Lung (tissue), 12 donors: ENCODE data around the gene MITF. TPM values are rescaled to one million over a fixed set of nuclear protein-coding genes. Genes with fewer than 3 reads are reported as not detected.
"Not testable (repeated sequence)": the region's sequence is repeated elsewhere in the genome, so short reads cannot be mapped to it uniquely, and the experiment has no call there.

ENCODE experiments used
- ATAC-seq: fragments of 200-7000 bp; cut with Tn5 transposase; one replicate; pipeline ENCODE4 v1.9.1; 2020; ENCODE audit warnings: moderate number of reproducible peaks; ENCODE audit not compliant: insufficient read depth, low FRiP score
- DNase-seq, 3 donors: peaks; one replicate each; pipeline ENCODE4 v3.0.0-alpha.2; 2013 to 2017
- H3K27ac ChIP-seq, 2 donors: one replicate each; pipeline ENCODE4 v1.5.1; 2013; ENCODE audit warnings: mild to moderate bottlenecking in 2 of 2, moderate library complexity in 2 of 2, control low read depth in 1 of 2, inconsistent platforms in 1 of 2, low read depth in 1 of 2, low read length in 1 of 2
- H3K27me3 ChIP-seq, 3 donors: one replicate each; pipeline ENCODE4 v1.5.1; 2013; ENCODE audit warnings: low read length in 2 of 3; ENCODE audit not compliant: control insufficient read depth in 3 of 3, insufficient read depth in 3 of 3
- H3K36me3 ChIP-seq, 4 donors: one replicate each; pipeline ENCODE4 v1.5.1; 2013; ENCODE audit warnings: low read length in 4 of 4, mild to moderate bottlenecking in 1 of 4, moderate library complexity in 1 of 4; ENCODE audit not compliant: control insufficient read depth in 4 of 4, insufficient read depth in 4 of 4
- H3K4me1 ChIP-seq, 5 donors: one replicate each; pipeline ENCODE4 v1.5.1; 2013; ENCODE audit warnings: low read length in 5 of 5, mild to moderate bottlenecking in 2 of 5, moderate library complexity in 1 of 5; ENCODE audit not compliant: control insufficient read depth in 5 of 5, insufficient read depth in 5 of 5
- H3K4me3 ChIP-seq: one replicate; pipeline ENCODE4 v1.5.1; 2013; ENCODE audit warnings: mild to moderate bottlenecking, control low read depth, moderate library complexity
- H3K9ac ChIP-seq, 2 donors: one replicate each; pipeline ENCODE4 v1.5.1; 2013; ENCODE audit warnings: low read length in 2 of 2, control low read depth in 1 of 2; ENCODE audit not compliant: insufficient read depth in 1 of 2
- H3K9me3 ChIP-seq, 4 donors: one replicate each; pipeline ENCODE4 v1.5.1; 2013; ENCODE audit warnings: low read length in 3 of 4, mild to moderate bottlenecking in 1 of 4, moderate library complexity in 1 of 4; ENCODE audit not compliant: control insufficient read depth in 4 of 4, insufficient read depth in 3 of 4
- WGBS, 2 donors: extraction: QIAGEN DNeasy Blood & Tissue Kit; methylation state at CpG; one replicate each; pipeline ENCODE4 v1.1.7; 2013; 5-methylcytosine and 5-hydroxymethylcytosine counted together
- polyA plus RNA-seq, 2 donors: library from polyadenylated mRNA; stranded (reverse); fragments of 200-250 nt; gene quantifications; one replicate each; pipeline ENCODE4 v1.2.1, GENCODE V29; 2013
- total RNA-seq, 2 donors: library from RNA; depleted of rRNA in 1 of 2; stranded (reverse); fragments of >200 nt in 1 of 2; gene quantifications; one replicate each; pipeline ENCODE4 v1.2.1, GENCODE V29; 2014 to 2021
- TF ChIP-seq, protein P1 (sequence below): IDR thresholded peaks from 2 replicates; pipeline ENCODE4 v1.5.1; 2012; ENCODE audit warnings: mild to moderate bottlenecking; ENCODE audit errors: control extremely low read depth, extremely low read depth
- donor health status: control.
- donor health status: control.
- donor health status: Bipolar disorder and iron deficiency.
- donor health status: healthy.
- donor health status: DM: yes; HTN: yes; CAD: no.

Gene MITF
- total and polyA plus RNA-seq, 4 donors, result 5.0 to 28.0 (median 12.0) TPM

DNA sequence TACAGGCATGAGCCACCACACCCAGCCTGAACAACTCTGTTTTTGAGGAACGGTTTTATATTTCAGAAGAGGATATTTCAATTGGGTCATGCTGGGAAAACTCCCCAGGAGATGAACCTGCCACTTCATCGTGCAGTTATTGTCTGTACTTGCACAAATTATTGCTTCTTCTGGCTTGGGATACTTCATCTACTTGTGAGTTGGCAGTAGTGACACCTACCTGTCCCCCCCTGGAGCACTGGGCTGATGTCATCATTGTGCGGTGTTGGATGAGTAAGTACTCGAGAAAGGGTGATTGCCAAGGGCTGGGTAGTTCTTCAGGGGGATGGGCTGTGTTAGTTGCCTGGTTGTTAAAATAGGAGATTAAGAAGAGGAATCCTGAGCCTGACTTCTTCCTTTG, 175.1 kb downstream of the MITF start:
- peaks cover 0 to 2% (median 0%) of the 10 kb centered on the region in 5 donors for H3K4me1 ChIP-seq
- no peak overlapping the region for H3K4me3 ChIP-seq
- no peak overlapping the region for H3K27ac ChIP-seq
- DNase-seq, result no peak
- 92 to 95% methylated on average over 4 of the region's 4 CpGs for WGBS, 2 donors
- ATAC-seq, result no peak
- TF ChIP-seq, protein P1, sequence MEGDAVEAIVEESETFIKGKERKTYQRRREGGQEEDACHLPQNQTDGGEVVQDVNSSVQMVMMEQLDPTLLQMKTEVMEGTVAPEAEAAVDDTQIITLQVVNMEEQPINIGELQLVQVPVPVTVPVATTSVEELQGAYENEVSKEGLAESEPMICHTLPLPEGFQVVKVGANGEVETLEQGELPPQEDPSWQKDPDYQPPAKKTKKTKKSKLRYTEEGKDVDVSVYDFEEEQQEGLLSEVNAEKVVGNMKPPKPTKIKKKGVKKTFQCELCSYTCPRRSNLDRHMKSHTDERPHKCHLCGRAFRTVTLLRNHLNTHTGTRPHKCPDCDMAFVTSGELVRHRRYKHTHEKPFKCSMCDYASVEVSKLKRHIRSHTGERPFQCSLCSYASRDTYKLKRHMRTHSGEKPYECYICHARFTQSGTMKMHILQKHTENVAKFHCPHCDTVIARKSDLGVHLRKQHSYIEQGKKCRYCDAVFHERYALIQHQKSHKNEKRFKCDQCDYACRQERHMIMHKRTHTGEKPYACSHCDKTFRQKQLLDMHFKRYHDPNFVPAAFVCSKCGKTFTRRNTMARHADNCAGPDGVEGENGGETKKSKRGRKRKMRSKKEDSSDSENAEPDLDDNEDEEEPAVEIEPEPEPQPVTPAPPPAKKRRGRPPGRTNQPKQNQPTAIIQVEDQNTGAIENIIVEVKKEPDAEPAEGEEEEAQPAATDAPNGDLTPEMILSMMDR, result no peak
- peaks cover 0 to 9% (median 0%) of the 10 kb centered on the region in 4 donors for H3K9me3 ChIP-seq
- H3K27me3 ChIP-seq, result no peaks in the 10 kb centered on the region
- H3K36me3 ChIP-seq, result no peaks in the 10 kb centered on the region
- H3K9ac ChIP-seq, result no peak overlapping the region

DNA sequence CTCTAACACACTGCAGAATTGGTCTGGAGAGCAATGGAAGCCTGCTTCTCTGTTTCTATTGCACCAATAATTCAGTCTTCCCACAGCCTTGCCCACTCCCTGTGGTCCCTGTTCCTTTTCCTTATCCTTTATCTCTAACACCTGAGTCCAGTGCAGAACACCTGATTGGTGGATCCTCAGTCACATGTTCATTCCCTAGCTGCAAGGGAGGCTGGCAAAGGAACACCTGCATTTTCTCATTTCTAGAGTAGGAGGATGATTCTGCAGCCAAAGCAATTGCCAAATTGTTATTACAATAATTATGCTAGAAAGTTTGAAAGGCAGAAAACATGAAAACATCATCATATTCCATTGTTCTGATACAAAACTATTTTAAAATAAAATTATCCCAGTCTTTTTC, 176.5 kb downstream of the MITF start:
- Histone ChIP-seq H3K27me3 (no peaks in the 10 kb centered on the region), H3K27ac (no peak overlapping the region), H3K9me3 (peaks cover 0 to 3% (median 0%) of the 10 kb centered on the region in 4 donors), H3K4me1 (peaks cover 0 to 2% (median 0%) of the 10 kb centered on the region in 5 donors), H3K4me3 (no peak overlapping the region), H3K36me3 (no peaks in the 10 kb centered on the region), H3K9ac (no peak overlapping the region)
- DNase-seq (no peak), ATAC-seq (no peak)
- TF ChIP-seq, protein P1, result no peak

DNA sequence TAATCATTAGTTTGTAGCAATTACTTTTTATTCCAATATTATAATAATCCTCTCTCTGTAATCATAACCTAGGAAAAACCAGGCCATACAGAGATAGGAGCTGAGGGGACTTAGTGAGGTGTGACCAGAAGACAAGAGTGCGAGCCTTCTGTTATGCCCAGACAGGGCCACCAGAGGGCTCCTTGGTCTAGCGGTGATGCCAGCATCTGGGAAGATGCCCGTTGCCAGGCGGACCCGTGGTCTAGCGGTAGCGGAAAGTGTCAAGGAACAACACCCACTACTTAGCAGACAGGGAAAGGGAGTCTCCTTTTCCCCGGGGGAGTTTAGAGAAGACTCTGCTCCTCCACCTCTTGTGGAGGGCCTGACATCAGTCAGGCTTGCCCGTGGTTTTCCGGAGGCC, 180.7 kb downstream of the MITF start:
- not testable (repeated sequence) for H3K27me3 ChIP-seq, H3K27ac ChIP-seq, H3K4me3 ChIP-seq, ATAC-seq, DNase-seq, H3K4me1 ChIP-seq, H3K9ac ChIP-seq, H3K9me3 ChIP-seq, H3K36me3 ChIP-seq
- WGBS, 2 donors, result 64 to 74% methylated on average over 10 of the region's 10 CpGs

DNA sequence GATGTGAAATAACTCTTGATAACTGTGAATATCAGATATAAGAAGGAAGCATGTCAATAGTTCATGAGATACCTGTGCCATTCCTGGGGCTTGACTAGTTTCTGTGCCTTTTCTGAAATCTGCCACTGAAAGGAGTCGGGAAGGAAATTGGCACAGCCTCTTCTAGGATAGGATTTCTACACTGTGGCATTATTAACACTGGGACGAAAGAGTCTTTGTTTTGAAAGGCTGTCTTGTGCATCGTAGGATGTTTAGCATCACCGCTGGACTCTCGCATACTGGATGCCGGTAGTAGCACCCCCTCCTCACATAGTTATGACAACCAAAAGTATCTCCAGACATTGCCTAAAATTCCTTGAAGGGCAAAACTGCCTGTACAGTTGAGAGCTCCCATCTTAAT, 182.4 kb downstream of the MITF start:
- WGBS, 2 donors, result 93 to 94% methylated on average over 6 of the region's 6 CpGs

More for the DNA sequence above, 182.4 kb downstream of the MITF start:
- Histone ChIP-seq H3K9ac (no peak overlapping the region), H3K9me3 (no peaks in the 10 kb centered on the region), H3K4me3 (no peak overlapping the region), H3K36me3 (no peaks in the 10 kb centered on the region), H3K27ac (no peak overlapping the region), H3K27me3 (no peaks in the 10 kb centered on the region), H3K4me1 (peaks cover 0 to 5% (median 0%) of the 10 kb centered on the region in 5 donors)
- DNase-seq (no peak), ATAC-seq (no peak)
- TF ChIP-seq, protein P1, result no peak
